Measurements from ENCODE around the gene CEP78.
A peak's percentile ranks its signal among the peaks of the same experiment; 100 is the strongest.
"Not testable (repeated sequence)": the region's sequence is repeated elsewhere in the genome, so short reads cannot be mapped to it uniquely, and the experiment has no call there.

Gene CEP78, protein sequence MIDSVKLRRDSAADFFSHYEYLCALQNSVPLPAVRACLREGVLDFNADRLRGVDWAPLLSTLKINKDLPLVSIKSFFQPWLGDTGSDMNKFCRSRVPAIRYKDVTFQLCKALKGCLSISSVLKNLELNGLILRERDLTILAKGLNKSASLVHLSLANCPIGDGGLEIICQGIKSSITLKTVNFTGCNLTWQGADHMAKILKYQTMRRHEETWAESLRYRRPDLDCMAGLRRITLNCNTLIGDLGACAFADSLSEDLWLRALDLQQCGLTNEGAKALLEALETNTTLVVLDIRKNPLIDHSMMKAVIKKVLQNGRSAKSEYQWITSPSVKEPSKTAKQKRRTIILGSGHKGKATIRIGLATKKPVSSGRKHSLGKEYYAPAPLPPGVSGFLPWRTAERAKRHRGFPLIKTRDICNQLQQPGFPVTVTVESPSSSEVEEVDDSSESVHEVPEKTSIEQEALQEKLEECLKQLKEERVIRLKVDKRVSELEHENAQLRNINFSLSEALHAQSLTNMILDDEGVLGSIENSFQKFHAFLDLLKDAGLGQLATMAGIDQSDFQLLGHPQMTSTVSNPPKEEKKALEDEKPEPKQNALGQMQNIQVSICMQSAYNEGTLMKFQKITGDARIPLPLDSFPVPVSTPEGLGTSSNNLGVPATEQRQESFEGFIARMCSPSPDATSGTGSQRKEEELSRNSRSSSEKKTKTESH

DNA sequence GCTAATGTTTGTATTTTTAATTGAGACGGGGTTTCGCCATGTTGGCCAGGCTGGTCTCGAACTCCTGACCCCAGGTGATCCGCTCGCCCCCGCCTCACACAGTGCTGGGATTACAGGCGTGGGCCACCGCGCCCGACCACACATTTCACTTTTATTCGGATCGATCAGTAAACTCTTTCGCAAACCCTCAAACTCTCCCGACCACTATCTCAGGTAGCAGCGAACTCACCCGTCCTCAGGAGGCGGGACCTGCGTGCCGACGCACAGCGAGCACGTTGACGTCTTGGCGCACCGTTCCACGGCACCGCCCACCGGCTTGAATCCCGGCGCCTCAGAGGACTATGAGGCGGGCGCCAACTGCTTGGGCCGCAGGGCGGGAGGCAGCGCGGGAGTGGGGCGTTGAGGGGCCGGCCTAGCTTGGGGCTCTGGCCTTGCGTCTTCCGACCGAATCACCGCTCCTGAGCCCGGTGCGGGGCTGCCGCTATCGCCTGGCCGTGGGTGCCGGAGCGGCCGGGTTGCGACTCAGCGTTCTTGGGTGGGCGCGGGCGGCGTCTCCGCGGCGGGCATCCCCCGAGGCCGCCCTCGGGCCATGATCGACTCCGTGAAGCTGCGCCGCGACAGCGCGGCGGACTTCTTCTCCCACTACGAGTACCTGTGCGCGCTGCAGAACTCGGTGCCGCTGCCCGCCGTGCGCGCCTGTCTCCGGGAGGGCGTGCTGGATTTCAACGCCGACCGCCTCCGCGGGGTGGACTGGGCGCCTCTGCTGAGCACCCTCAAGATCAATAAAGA, at the start of gene CEP78:
CEP78 (plus strand) TSS at position 314 of the 789 bp plus-strand sequence; CDS start at position 590, 276 bp downstream.
- peak; percentile 95 for DNase-seq (ENCODE audit: low spot score)

DNA sequence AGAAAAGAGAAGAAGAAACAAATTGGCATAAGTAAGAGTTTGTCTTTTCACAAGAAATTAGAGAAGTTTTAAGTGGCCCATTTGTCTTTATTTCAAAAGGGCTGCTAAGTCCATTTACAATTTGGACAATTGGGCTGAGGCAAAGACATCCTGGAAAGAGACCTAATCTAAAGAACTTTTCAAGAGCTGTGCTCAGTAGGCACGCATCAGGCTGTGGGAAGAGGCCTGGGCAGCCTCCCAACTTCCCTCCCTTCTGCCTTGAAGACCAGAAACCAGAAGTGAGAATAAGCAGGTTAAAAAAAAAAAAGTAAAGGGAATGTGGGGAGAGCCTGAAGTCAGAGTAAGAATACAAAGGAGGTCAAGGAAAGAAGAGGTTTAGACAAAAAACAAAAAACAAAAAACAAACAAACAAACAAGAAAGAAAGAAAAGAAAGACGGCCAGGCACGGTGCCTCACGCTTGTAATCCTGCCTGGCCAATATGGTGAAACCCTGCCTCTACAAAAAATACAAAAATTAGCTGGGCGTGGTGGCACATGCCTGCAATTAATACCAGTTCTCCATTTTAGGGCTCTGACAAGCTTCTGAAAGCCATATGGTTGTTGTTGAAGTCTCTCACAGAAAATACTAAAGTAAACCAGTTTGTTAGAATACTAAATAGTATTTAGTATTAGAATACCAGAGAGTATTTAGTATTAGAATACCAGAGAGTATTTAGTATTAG, 48.0 kb upstream of the CEP78 start:
- DNase-seq (ENCODE audit: low spot score): no peak

DNA sequence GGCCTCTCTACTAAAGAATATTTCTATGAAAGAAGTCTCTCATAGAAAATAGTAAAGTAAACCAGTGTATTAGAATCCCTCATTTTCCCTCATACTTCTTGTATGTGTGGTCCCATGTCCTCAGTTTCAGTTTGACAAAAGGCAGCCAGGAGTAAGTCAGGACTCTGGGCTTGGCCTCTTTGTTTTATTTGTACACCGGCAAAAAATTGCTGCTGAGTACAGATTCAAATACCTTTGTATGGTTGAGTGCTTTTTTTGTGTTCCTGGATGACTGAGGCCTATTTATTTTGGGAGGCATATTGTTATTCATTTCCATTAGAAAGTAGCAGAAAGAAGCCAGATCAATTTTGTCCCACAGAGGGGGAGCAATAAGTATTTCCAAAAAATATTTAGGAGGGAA, 47.3 kb upstream of the CEP78 start:
- DNase-seq (ENCODE audit: low spot score): no peak

DNA sequence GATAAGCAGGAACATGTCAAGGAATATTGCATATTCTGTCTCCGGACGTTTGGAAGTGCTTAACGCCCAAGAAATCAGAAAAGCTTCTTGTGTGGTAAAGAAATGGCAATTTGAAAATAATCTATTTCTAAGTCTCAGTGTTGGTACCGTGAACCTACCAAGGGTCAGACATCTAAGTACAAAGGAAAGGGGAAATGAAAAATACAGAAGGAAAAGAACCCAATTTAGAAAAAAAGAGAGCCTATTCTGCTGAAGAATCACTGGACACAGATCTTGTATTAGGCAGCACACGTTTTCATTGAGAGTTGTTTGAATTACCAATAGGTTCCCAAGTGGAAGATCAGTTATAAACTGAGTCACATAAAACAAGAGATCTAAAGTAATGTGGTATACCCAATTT, 46.9 kb upstream of the CEP78 start:
- no peak for DNase-seq (ENCODE audit: low spot score)

DNA sequence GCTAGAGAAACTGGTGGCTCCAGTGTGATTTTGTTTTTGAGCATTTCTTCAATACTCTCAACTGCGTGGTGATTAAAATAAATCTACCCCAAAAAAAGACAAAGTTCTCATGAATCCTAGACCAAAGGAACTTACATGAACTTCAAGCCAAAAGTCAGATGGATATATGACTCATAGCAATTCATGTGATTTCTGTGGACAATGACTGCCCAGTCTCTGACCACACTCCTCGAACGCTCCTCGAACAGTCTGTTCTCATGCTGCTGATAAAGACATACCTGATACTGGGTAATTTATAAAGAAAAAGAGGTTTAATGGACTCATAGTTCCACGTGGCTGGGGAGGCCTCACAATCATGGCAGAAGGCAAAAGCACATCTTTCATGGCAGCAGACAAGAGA, 46.4 kb upstream of the CEP78 start:
- DNase-seq (ENCODE audit: low spot score): no peak

DNA sequence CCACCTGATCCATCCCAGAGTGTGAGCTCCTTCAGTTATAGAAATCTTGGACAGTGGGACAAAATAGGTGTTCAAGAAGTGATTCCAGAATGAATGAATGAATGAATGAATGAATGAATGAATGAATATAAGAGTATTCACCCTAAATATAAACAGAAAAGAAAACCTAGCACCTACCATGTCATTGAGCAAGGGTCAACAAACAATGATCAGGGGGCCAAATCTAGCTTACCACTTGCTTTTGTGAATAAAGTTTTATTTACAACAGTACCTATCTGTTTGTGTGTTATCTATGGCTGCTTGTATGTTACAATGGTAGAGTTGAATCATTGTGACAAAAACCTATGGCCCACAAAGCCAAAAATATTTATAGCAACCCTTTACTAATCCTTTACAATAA, 43.9 kb upstream of the CEP78 start:
- DNase-seq (ENCODE audit: low spot score): no peak

DNA sequence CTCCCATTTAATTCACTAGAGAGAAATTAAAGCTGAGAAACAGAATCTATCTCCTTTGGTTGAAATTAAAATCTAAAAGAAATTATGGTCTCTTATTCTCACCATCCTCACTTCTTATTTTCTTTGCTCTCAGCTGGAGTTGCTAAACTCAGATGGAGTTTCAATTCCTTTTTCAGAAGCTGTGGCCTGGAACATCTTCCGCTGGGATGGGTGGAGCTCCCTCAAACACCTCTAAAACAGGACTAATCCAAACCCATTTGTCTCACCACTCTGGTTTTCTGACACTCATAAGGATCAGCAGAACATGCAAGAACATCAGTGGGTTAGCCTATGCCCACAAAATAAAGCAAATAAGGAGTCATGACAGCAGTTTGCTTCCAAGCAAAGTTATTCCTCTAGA, 39.6 kb upstream of the CEP78 start:
- no peak for DNase-seq (ENCODE audit: low spot score)

DNA sequence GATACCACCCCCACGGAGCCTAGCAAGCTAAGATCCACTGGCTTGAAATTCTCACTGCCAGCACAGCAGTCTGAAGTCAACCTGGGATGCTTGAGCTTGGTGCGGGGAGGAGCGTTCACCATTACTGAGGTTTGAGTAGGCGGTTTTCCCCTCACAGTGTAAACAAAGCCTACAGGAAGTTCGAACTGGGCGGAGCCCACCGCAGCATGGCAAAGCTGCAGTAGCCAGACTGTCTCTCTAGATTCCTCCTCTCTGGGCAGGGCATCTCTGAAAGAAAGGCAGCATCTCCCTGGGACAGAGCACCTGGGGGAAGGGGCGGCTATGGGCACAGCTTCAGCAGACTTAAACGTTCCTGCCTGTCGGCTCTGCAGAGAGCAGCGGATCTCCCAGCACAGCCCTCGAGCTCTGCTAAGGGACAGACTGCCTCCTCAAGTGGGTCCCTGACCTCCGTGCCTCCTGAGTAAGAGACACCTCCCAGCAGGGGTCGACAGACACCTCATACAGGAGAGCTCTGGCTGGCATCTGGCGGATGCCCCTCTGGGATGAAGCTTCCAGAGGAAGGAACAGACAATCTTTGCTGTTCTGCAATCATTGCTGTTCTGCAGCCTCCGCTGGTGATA, 34.6 kb upstream of the CEP78 start:
- not testable (repeated sequence) for DNase-seq (ENCODE audit: low spot score)

DNA sequence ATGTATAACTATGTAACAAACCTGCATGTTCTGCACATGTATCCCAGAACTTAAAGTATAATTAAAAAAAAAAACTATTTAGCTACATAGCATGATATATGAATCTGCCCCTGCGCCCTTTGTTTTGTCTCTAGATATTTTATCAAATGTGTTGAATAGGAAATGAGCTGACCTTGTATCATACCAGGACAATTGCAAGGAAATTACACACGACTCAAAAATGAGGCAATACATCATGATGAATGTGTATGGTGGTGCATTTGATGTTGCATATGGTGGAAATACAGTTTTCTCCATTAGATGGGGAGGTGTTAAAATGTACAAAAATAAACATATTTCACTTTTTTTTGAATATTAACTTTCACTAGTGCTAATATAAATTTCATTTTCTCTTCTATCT, 28.6 kb upstream of the CEP78 start:
- DNase-seq (ENCODE audit: low spot score): no peak

DNA sequence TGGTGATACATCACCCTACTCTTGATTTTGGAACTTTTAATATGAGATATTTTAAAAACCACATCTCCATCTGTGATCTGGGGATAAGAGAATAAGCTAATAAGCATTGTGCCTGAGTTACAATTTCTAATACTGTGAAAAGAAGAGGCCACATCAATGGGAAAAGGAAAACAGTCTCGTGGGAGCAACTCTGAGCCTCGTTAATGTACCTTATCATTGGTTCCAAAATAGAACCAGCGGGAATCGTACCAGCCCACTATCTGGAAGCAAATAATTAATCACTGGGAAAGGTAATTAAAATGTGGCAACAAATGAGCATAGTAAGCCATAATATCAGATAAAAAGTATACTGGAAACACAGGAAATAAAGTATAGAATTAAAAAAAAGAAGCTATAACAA, 28.0 kb upstream of the CEP78 start:
- DNase-seq (ENCODE audit: low spot score): no peak

DNA sequence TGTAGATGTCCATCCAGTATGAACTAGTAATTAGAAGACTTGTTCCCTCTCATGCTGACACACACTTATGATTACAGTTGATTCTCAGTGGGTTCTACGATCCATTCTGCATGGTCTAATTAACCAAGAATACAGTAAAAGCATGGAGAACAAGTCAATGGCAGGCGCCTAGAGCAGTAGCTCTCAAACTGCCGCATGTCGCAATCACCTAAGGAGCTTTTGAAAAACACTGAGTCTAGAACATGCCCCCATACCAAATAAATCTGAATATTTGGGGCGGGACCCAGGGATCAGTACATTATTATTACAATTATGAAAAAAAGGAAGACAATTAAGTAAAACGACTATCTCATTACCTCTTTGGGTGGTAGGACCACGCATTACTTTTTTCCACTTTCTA, 26.7 kb upstream of the CEP78 start:
- DNase-seq (ENCODE audit: low spot score): no peak

DNA sequence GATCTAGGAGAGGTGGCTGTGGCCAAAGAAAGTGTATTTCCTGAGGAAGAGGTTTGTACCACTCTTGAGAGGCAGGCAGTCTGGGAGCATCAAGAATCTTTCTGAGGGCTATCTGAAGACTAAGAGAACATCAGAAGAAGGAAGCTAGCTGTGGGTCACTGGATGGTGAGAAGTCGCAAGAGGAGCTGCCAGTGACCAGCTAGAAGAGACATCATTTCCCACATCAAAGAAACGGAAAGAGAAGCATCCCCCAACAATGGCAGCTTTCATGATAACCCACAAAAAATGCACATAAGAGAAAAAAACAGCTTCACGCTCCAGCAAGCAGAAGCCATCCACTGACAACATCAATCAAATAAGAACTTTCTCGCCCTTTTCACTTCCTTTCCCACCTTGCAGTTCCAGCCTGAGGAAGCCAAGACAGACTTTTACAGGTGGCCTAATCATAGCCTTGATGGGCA, 25.0 kb upstream of the CEP78 start:
- DNase-seq (ENCODE audit: low spot score): no peak

DNA sequence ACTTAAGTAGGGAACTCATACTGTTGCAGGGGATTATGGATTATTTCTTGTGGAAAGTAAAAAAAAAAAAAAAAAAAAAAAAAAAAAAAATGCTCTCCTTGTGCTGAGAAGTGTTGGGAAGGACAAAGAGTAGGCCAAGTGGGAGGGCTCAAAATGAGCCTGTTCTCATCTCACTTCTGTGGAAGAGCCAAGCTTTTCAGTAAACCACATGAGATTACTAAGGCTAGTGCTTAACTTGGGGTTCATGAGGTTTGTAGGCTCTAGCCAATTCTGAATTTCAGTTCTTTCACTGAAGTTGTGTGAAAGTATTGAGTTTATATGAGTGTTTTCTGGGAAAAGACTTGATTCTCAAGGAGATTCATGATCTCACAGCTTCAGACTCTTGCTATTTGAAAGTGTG, 23.0 kb upstream of the CEP78 start:
- no peak for DNase-seq (ENCODE audit: low spot score)

DNA sequence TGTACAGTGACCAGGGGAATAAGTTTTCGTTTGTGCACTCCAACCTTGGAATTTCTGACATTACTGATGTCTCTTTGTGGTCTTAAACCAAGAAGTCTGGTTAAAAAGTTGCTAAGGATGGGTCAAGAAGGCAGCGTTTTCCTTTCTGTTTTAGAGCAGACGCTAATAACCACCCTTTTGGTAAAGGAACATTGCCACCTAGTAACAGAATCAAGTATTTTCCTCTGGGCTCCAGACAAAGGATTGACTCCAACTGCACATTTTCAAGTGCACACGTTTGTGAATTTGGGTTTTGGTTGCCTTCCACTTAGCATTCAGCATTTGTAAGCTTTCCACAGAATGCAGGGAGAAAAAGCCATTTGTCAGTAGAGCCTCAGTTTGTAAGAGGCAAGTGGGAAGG, 22.2 kb upstream of the CEP78 start:
- DNase-seq (ENCODE audit: low spot score): peak; percentile 34

DNA sequence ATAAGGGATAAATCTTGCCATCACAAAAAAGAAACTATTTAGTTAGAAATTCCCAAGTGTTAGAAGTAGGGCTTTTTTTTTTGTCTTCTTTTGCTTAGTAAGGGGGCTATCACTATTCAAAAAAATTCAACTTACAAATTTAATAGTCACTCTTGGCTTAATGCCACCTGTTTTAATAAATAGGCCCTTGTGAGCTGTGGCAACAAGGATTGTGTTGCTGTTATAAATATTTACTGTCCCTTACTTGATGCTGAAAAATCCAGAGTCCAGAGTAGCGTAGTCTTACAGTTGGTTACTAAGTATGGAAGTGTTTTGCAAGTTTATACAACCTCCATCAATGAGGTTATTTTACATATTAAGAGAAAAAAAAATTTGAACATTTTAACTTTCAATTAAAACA, 21.4 kb upstream of the CEP78 start:
- no peak for DNase-seq (ENCODE audit: low spot score)

DNA sequence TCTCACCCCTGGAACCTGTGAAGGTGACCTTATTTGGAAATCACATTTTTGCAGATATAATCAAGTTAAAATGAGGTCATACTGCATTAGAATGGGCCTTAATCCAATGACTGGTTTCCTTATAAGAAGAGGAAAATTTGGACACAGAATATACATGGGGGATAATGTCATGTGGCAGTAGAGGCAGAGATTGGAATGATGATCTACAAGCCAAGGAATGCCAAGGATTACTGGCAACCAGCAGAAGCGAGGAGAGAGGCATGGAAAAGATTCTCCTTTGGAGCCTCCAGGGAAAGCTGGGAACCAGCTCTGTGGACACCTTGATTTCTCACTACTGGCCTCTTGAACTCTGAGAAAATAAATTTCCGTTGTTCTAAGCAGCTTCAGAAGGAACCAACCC, 20.2 kb upstream of the CEP78 start:
- DNase-seq (ENCODE audit: low spot score): no peak

DNA sequence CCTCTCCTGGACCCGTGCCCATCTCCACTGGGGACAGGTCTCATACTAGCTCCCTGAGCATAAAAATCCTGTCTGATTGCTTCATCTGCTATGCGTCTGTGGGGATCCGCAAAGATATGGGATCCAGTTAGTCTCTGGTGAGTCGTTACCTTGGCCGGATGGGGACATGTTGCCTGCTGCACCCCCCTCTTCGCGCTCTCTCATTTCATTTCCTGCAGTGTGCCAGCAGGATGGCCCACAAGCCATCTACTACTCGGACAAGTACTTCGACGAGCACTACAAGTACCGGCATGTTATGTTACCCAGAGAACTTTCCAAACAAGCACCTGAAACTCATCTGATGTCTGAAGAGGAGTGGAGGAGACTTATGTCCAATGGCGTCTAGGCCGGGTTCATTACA, 17.0 kb upstream of the CEP78 start:
- no peak for DNase-seq (ENCODE audit: low spot score)

DNA sequence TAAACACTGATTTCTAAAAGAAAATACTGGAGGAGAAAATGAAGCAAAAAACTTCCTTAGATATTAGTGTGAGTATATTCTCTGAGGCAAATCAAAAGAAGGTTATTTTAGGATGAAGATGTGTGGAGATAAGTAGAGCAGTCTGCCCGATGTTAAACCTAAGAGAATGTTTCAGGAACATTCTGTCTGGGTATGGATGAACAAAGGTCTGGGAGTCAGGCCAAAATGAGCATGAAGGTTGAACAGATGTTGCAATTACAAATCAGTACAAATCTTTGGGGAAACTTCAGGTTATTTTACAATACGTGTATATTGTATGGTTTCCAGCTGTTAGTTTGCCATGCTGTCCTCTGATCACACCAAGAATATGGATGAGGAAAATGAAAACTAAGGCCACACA, 14.4 kb upstream of the CEP78 start:
- DNase-seq (ENCODE audit: low spot score): no peak

DNA sequence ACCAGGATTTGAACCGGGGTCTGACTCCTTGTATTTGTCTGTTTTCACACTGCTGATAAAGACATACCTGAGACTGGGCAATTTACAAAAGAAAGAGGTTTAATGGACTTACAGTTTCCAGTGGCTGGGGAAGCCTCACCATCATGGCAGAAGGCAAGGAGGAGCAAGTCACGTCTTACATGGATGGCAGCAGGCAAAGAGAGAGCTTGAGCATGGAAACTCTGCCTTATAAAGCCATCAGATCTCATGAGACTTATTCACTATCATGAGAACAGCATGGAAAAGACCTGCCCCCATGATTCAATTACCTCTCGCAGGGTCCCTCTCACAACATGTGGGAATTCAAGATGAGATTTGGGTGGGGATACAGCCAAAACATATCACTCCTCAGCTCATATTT, 14.0 kb upstream of the CEP78 start:
- DNase-seq (ENCODE audit: low spot score): not testable (repeated sequence)

DNA sequence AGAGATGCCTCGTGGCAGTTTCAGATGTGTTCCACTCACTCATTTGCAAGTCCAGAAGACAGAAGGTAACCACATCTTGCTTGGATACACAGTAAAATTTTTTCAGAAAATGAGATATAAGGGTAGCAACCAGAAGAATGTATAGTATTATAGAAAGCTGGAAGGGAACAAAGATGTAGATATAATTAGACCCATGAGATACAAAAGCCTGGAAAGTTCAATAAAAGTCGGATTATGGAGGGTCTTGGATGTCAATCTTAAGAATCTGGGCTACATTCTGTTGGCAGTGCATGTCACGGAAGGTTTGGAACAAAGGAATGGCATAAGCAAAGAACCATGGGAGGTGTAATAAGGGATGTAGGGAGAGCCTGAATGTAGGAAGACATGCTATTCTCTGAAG, 5.1 kb upstream of the CEP78 start:
- no peak for DNase-seq (ENCODE audit: low spot score)

DNA sequence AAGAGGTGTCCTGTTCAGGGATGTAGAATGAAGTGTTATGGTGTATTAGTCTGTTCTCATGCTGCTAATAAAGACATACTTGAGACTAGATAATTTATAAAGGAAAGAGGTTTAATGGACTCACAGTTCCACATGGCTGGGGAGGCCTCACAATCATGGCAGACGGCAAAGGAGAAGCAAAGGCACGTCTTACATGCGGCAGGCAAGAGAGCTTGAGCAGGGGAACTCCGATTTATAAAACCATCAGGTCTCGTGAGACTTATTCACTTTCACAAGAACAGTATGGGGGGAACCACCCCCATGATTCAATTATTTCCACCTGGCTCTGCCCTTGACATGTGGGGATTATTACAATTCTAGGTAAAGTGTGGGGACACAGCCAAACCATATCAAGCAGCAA, 3.4 kb upstream of the CEP78 start:
- DNase-seq (ENCODE audit: low spot score): not testable (repeated sequence)

DNA sequence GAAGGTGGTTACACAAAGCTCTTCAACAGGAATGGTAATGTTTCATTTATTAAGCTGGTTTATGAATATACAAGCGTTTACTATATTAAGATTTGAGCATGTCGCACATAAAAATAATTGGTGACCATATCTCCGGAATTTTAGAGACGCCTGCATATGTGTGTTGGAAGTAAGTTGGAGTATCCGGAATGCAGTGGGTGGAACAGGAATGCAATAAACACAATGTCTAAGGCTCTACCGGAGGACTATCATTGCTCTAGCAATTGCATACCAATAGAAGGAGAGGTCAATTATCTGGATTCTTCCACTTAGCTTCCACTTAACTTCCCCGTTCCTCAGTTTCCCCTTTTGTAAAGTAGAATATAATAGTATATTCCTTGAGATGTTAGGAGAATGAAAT, 1.1 kb upstream of the CEP78 start:
- DNase-seq (ENCODE audit: low spot score): peak; percentile 11
